ENCODE results near the gene TNFRSF25.

- no peak for TF ChIP-seq RAD21 (IDR thresholded peaks at IDR 0.05; ENCODE audit: insufficient read depth, low read depth, low read length)
- TF ChIP-seq EZH2 (IDR thresholded peaks at IDR 0.05; ENCODE audit: borderline replicate concordance, control insufficient read depth, low read depth, low read length), result no peak
- TF ChIP-seq POLR2A (IDR thresholded peaks at IDR 0.05; ENCODE audit: low read depth, low read length), result no peak
- TF ChIP-seq, protein P1, sequence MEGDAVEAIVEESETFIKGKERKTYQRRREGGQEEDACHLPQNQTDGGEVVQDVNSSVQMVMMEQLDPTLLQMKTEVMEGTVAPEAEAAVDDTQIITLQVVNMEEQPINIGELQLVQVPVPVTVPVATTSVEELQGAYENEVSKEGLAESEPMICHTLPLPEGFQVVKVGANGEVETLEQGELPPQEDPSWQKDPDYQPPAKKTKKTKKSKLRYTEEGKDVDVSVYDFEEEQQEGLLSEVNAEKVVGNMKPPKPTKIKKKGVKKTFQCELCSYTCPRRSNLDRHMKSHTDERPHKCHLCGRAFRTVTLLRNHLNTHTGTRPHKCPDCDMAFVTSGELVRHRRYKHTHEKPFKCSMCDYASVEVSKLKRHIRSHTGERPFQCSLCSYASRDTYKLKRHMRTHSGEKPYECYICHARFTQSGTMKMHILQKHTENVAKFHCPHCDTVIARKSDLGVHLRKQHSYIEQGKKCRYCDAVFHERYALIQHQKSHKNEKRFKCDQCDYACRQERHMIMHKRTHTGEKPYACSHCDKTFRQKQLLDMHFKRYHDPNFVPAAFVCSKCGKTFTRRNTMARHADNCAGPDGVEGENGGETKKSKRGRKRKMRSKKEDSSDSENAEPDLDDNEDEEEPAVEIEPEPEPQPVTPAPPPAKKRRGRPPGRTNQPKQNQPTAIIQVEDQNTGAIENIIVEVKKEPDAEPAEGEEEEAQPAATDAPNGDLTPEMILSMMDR (IDR thresholded peaks at IDR 0.05 in 2 of 3, conservative IDR thresholded peaks at IDR 0.05 in 1 of 3; ENCODE audit: control insufficient read depth in 2 of 3, extremely low read depth in 1 of 3, insufficient read depth in 1 of 3, low read depth in 3 of 3, low read length in 3 of 3), result no peak
- TF ChIP-seq YY1 (IDR thresholded peaks at IDR 0.05; ENCODE audit: low read depth, low read length), result no peak
These were observed 19.3 kb downstream of the TNFRSF25 start for GRCh38 chr1:6446665-6447015.
